Stimulated activated naive CD8-positive, alpha-beta T cell treated with anti-CD3 and anti-CD28 coated beads, Interleukin-15, Interleukin-2, amounts not matched to agents 100 ng/mL and 50 ng/mL, for 24 hours (primary cell): ENCODE results near the gene TM9SF4.
"Not testable (repeated sequence)": the region's sequence is repeated elsewhere in the genome, so short reads cannot be mapped to it uniquely, and the experiment has no call there.

ENCODE experiments used
- H3K27ac Mint-ChIP-seq: one replicate; pipeline ENCODE4 v1.8.0; 2021; ENCODE audit warnings: mild to moderate bottlenecking, mixed read lengths
- H3K27me3 Mint-ChIP-seq: one replicate; pipeline ENCODE4 v1.8.0; 2021; ENCODE audit warnings: mixed read lengths
- H3K36me3 Mint-ChIP-seq: one replicate; pipeline ENCODE4 v1.8.0; 2021; ENCODE audit warnings: low read depth, mixed read lengths
- H3K4me1 Mint-ChIP-seq: one replicate; pipeline ENCODE4 v1.8.0; 2021; ENCODE audit warnings: low read depth, mixed read lengths
- H3K4me3 Mint-ChIP-seq: one replicate; pipeline ENCODE4 v1.8.0; 2021; ENCODE audit warnings: mild to moderate bottlenecking, mixed read lengths
- H3K9me3 Mint-ChIP-seq: one replicate; pipeline ENCODE4 v1.8.0; 2021; ENCODE audit warnings: mixed read lengths

The TM9SF4 gene

GRCh38 chr20:32167552-32167951, 58.0 kb downstream of the TM9SF4 start:
- H3K27me3 Mint-ChIP-seq = no peaks in the 10 kb centered on the region
- no peaks in the 10 kb centered on the region for H3K4me1 Mint-ChIP-seq
- H3K9me3 Mint-ChIP-seq = no peaks in the 10 kb centered on the region
- no peak overlapping the region for H3K27ac Mint-ChIP-seq
- H3K36me3 Mint-ChIP-seq = peaks cover 39% of the 10 kb centered on the region
- H3K4me3 Mint-ChIP-seq = no peak overlapping the region

- no peaks in the 10 kb centered on the region for H3K4me1 Mint-ChIP-seq
- H3K9me3 Mint-ChIP-seq = no peaks in the 10 kb centered on the region
- peaks cover 33% of the 10 kb centered on the region for H3K36me3 Mint-ChIP-seq
- H3K4me3 Mint-ChIP-seq = no peak overlapping the region
- H3K27me3 Mint-ChIP-seq = no peaks in the 10 kb centered on the region
- no peak overlapping the region for H3K27ac Mint-ChIP-seq
Measured at GRCh38 chr20:32168184-32168910, 58.8 kb downstream of the TM9SF4 start.

DNA sequence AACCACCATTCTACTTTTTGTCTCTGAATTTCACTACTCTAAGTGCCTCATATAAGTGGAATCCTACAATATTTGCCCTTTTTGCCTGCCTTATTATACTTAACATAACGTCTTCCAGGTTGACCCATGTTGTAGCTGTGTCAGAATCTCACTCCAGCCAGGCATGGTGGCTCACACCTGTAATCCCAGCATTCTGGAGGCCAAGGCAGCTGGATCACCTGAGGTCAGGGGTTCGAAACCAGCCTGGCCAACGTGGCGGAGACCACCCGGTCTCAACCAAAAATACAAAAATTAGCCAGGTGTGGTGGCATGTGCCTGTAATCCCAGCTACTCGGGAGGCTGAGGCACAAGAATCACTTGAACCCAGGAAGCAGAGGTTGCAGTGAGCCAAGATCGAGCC, 68.2 kb downstream of the TM9SF4 start:
- not testable (repeated sequence) for H3K36me3 Mint-ChIP-seq, H3K9me3 Mint-ChIP-seq, H3K27me3 Mint-ChIP-seq, H3K4me3 Mint-ChIP-seq, H3K4me1 Mint-ChIP-seq, H3K27ac Mint-ChIP-seq

DNA sequence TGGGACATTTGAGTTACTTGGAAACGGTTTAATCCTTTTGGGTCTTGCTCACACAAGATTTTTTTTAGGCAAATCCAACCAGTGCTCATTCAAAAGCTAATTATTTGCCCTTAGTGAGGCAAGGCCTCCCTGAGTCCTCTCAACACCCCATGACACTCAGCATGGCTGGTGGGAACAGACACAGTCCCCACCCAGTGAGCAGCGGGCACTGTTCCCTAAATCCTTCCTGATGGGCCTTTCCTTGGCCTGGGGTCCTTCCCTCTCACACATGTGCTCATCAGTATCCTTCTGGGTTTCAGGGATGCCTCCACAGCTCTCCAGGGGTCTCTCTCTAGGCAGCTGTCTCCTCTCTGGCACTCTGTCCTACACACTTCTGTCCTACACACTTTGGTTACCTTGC, 70.0 kb downstream of the TM9SF4 start:
- H3K36me3 Mint-ChIP-seq = peaks cover 5% of the 10 kb centered on the region
- no peak overlapping the region for H3K27ac Mint-ChIP-seq
- no peaks in the 10 kb centered on the region for H3K4me1 Mint-ChIP-seq
- H3K27me3 Mint-ChIP-seq = no peaks in the 10 kb centered on the region
- no peak overlapping the region for H3K4me3 Mint-ChIP-seq
- no peaks in the 10 kb centered on the region for H3K9me3 Mint-ChIP-seq

DNA sequence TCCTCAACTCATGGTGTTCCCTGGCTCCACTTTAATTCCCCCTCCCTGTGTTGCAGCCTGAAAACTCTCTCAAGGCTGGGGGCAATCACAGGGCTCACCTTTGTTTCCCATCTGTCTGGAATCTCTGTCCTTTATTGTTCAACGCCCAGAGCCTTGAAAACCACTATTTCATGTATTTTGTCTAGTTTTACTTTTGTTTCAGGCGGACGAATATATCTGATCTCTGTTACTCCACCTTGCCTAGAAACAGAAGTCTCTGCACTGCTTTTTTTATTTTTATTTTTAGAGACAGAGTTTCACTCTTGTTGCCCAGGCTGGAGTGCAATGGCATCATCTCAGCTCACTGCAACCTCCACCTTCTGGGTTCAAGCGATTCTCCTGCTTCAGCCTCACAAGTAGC, 70.4 kb downstream of the TM9SF4 start:
- Mint-ChIP-seq H3K9me3 (no peaks in the 10 kb centered on the region), H3K4me3 (no peak overlapping the region), H3K36me3 (peaks cover 5% of the 10 kb centered on the region), H3K4me1 (no peaks in the 10 kb centered on the region), H3K27ac (no peak overlapping the region), H3K27me3 (no peaks in the 10 kb centered on the region)

DNA sequence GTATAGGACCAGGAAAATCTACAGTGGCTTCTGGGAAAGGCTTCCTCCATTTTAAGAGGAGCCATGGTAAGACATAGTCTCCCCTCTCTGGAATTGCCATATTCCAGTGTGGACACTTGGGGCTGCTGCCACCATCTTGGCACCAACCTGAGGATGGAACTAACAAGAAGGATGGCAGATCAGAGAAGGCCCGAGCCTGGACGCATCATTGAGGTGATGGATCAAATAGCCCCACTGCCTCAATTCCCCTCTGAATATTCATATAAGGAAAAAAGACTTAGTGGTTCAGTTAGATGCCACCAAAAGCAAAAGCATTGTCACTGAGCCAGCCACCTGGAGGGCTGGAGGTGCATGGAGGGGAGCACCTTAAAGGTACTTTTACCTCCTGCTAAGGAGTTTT, 72.1 kb downstream of the TM9SF4 start:
- Mint-ChIP-seq H3K4me1 (no peaks in the 10 kb centered on the region), H3K4me3 (no peak overlapping the region), H3K36me3 (peaks cover 5% of the 10 kb centered on the region), H3K9me3 (no peaks in the 10 kb centered on the region), H3K27me3 (no peaks in the 10 kb centered on the region), H3K27ac (no peak overlapping the region)

DNA sequence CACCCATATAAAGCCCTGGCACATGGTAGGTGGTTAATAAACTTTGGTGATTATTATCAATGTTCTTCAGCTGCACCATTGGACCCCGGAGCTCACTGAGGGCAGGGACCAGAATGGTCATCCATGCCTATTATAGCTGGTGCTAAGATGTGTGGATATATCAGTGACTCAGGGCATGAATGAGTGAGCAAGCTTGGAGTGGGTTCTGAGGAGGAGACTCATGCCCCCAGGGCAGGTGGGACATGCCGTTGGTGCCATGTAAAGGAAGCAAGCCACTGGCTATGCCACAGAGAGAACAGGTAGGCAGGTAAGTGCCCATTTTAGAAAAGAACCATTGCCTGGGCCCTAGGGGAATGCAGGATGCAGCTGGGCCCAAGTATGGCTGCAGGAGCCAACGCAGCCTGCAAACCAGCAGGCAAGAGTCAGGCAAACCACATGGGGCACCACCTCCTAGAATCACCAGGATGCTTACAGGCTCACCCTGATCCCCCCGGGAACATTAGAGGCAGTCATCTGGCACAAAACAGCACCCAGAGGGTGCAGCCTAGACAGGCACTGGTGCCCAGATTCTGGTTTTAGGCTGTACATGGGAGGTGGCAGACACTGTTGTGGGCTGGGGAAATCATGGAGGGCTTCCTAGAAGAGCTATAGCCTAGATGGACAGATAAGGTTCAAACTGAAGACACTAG, 74.6 kb downstream of the TM9SF4 start:
- H3K4me3 Mint-ChIP-seq = no peak overlapping the region
- H3K9me3 Mint-ChIP-seq = no peaks in the 10 kb centered on the region
- peaks cover 5% of the 10 kb centered on the region for H3K4me1 Mint-ChIP-seq
- no peaks in the 10 kb centered on the region for H3K27me3 Mint-ChIP-seq
- H3K36me3 Mint-ChIP-seq = peaks cover 4% of the 10 kb centered on the region
- H3K27ac Mint-ChIP-seq = no peak overlapping the region

DNA sequence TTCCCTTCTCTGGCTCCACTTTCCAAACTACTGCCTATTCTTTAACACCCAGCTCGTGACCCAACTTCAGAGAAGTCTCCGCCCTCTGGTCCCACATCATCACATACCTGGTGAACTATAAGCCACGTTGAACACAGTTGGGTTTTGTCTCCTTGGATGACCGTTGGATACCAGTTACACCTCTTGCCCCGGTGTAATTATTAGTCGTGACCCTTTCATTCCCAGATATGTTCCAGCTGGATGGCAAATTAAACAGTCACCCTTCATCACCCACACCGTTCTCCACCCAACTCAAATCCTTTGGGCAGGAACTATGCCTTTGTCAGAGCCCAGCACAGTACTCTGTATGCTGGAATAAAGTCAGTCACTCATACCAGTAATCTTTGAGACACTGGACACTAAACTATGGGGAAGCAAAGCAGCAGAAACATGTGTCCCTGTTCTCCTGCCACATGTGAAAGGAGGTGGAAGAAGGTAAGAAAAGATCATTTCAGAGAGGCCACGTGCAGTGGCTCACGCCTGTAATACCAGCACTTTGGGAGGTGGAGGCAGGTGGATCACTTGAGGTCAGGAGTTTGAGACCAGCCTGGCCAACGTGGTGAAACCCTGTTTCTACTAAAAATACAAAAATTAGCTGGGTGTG, 75.6 kb downstream of the TM9SF4 start:
- Mint-ChIP-seq H3K4me3 (no peak overlapping the region), H3K36me3 (peaks cover 4% of the 10 kb centered on the region), H3K27ac (no peak overlapping the region), H3K4me1 (peaks cover 13% of the 10 kb centered on the region), H3K9me3 (no peaks in the 10 kb centered on the region), H3K27me3 (no peaks in the 10 kb centered on the region)

DNA sequence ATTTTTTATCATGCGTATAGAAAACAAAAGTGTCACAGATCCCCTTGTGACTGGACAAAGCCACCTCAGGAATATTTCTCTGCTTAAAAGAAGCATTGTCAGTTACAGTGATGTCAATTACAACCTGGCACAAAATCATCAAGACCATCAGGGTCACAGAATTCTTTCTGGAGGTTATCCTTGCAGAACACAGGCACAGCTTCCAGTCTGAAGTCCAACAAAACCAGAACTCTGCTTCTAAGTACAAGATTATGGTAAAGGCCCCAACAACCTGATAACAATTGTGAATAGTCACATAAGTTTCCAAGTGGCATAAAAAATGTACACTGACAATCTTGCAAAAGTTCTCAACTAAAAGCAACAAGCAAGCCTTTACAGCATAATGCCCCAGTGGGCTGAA, 77.0 kb downstream of the TM9SF4 start:
- H3K9me3 Mint-ChIP-seq = no peaks in the 10 kb centered on the region

DNA sequence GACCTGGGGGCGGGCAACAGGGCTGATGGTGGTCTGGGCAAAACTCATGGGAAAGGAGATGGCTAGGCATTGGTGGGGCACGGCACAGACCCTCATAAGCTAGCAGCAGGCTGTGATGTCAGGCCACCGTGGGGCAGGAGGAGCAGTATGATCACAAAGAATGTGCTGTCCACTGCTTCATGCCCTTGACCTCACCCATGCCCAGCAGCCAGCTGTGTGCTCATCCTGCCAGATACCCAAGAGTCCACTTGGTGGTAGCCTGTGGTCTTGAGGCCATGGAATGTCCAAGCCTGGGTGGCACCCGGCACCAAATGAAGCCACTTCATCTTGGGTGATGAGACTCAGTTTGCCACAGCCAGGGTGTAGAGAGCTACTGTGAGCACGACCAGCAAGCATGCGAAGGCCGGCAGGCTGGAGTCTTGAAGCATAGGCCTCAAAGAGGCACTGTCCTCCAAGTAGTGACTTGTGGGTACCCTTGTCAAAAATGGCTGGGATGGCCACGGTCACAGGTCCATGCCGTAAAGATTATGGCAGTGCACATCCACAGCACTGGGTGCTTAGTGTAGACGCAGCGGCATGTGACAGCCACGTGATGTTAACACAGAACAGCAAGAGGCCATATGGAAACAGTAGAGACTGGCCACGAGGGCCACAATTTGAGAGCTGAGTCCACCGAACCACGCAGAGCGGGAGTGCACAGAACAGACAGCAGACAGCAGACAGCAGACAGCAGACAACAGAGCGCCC, 79.0 kb downstream of the TM9SF4 start:
- Mint-ChIP-seq H3K27me3 (no peaks in the 10 kb centered on the region), H3K9me3 (no peaks in the 10 kb centered on the region), H3K27ac (peak overlapping the region; percentile 17), H3K4me1 (peaks cover 41% of the 10 kb centered on the region), H3K36me3 (peaks cover 17% of the 10 kb centered on the region), H3K4me3 (peak overlapping the region; percentile 36)

More for the DNA sequence above, 77.0 kb downstream of the TM9SF4 start:
- no peaks in the 10 kb centered on the region for H3K27me3 Mint-ChIP-seq
- peaks cover 4% of the 10 kb centered on the region for H3K36me3 Mint-ChIP-seq
- peaks cover 25% of the 10 kb centered on the region for H3K4me1 Mint-ChIP-seq
- no peak overlapping the region for H3K4me3 Mint-ChIP-seq
- H3K27ac Mint-ChIP-seq = no peak overlapping the region

- Mint-ChIP-seq H3K4me1 (peaks cover 41% of the 10 kb centered on the region), H3K27me3 (no peaks in the 10 kb centered on the region), H3K27ac (peak overlapping the region; percentile 17), H3K9me3 (no peaks in the 10 kb centered on the region), H3K4me3 (peak overlapping the region; percentile 78), H3K36me3 (peaks cover 22% of the 10 kb centered on the region)
Measured at GRCh38 chr20:32189123-32189410, 79.6 kb downstream of the TM9SF4 start.

DNA sequence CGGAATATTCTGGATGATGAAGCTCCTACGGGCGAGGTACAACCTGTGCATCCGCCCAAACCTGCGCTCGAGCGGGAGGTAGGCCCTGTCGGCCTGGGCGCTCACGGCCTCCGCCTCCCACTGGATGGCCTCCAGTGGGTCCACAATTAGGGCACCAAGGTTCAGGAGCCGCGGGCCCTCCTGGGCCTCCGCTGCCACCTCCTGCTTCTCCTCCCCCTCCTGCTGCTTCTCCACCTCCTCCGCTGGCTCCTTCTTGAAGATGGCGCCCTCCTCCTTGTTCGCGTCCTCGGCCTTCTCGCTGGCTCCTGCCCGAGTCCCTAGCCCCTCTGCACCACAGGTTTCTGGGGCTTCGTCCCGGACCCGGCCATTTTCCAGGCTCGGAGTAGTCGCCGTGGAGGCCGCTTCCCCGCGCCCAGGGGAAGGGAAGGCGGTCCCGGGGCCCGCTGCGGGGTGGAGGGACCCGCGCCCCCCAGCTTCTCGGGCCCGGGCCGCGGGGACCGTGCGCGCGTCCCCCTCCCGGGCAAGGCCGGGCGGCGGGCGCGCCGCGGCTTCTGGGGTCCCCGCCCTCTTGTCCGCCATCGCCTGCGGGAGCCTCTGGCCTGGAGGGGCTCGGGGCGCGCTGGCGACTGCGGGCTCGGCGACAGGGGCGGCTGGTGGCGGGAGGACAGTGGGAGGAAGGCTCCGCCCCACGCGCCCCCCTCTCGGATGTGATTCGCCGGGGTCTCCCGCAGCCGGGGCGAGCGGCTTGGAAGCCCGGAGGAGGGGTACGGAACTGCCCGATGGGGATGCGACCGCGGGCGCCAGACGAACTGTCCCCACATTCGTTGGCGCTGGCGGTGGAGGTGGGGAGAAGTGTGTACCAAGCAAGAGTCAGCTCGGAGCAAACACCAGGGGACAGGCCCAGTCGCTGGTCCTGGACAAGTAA, 80.4 kb downstream of the TM9SF4 start:
- H3K4me1 Mint-ChIP-seq = peaks cover 45% of the 10 kb centered on the region
- peak overlapping the region; percentile 84 for H3K27ac Mint-ChIP-seq
- H3K4me3 Mint-ChIP-seq = peak overlapping the region; percentile 78
- H3K27me3 Mint-ChIP-seq = no peaks in the 10 kb centered on the region
- peaks cover 28% of the 10 kb centered on the region for H3K36me3 Mint-ChIP-seq
- H3K9me3 Mint-ChIP-seq = no peaks in the 10 kb centered on the region

- no peaks in the 10 kb centered on the region for H3K9me3 Mint-ChIP-seq
- H3K4me3 Mint-ChIP-seq = peak overlapping the region; percentile 66
- peak overlapping the region; percentile 84 for H3K27ac Mint-ChIP-seq
- peaks cover 37% of the 10 kb centered on the region for H3K36me3 Mint-ChIP-seq
- H3K27me3 Mint-ChIP-seq = no peaks in the 10 kb centered on the region
- peaks cover 52% of the 10 kb centered on the region for H3K4me1 Mint-ChIP-seq
Measured at GRCh38 chr20:32190616-32191415, 81.3 kb downstream of the TM9SF4 start.

DNA sequence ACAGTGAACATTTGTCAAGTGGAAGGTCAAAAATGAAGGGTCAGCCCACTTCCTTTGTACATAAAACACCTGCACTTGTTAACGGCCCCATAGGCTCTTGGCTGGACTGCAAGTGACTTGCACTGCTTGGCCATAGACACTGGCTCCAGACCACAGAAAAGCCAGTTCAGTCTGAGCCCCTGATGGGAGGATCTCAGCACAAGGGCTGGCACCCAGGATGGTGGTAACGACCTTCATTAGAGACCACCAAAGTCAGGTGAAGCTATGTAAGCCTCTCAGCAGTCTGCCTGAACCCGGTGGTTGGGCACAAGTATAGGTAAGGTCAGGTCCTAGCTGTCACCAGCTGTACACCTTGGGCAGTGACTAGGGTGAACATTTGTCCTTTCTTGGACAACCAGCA, 81.9 kb downstream of the TM9SF4 start:
- no peak overlapping the region for H3K4me3 Mint-ChIP-seq
- peaks cover 57% of the 10 kb centered on the region for H3K4me1 Mint-ChIP-seq
- peak overlapping the region; percentile 84 for H3K27ac Mint-ChIP-seq
- no peaks in the 10 kb centered on the region for H3K9me3 Mint-ChIP-seq
- H3K36me3 Mint-ChIP-seq = peaks cover 43% of the 10 kb centered on the region
- H3K27me3 Mint-ChIP-seq = no peaks in the 10 kb centered on the region
